ENCODE results near the gene GABRR1. TPM values are rescaled to one million over a fixed set of nuclear protein-coding genes. Genes with fewer than 3 reads are reported as not detected.
A peak's percentile ranks its signal among the peaks of the same experiment; 100 is the strongest.

Gene GABRR1
- total and polyA plus RNA-seq, 2 of the 13 experiments (the other 11 are each of a cell fraction or from before 2014, with no cell fraction given): not detected

DNA sequence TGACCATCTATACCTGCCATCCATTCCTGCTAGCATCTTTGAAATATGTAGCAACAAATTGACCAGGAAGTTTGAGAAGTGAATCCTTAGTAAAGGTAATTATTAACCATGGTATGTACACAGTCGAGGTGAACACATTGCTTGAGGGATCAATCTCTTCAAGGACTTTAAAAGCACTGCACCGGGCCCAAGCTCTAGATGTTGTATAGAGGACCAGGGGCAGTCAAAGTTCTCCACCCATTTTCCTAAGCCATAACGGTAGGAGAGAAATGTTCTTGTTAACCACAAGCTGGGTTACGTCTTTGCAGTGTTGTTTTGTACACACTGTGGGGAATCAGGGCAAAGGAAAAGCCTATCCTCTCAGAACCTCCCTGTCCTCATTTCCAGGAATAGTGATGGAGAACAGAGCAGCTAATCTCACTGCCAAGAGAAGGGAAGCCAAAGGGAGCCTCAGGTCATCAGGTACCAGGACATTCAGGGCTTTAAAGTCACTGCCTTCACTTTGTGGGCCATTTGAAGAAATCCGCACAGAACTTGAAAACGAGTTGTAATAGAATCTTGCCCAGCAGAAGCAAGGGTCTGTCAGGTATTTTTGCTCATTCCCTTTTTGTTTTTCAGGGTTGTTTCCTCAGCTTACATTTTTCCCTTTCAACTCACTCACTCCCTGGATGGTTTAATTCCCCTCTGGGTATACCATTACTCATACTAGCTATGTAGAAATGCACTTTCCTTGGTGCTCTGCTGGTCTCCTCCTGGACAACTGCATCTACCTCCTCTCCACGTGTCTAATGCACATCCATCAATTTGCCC is 76.6 kb downstream of the GABRR1 start (continued):
- TF ChIP-seq REST (IDR thresholded peaks at IDR 0.05; ENCODE audit: borderline replicate concordance in 1 of 2, low read depth in 1 of 2, low read length in 2 of 2) (no peak), ZNF12 (CRISPR knock-in tag; IDR thresholded peaks at IDR 0.05) (peak; percentile 25; the same call in 1 of the 2 replicates), KDM5B (CRISPR knock-in tag; IDR thresholded peaks at IDR 0.05; ENCODE audit: borderline replicate concordance) (no peak), PHF5A (CRISPR knock-in tag; IDR thresholded peaks at IDR 0.05; ENCODE audit: low read depth, unreplicated experiment) (no peak), SCMH1 (CRISPR knock-in tag; IDR thresholded peaks at IDR 0.05; ENCODE audit: borderline replicate concordance) (no peak), SMC3 (IDR thresholded peaks at IDR 0.05; ENCODE audit: low read length) (no peak), ZBTB44 (CRISPR knock-in tag; IDR thresholded peaks at IDR 0.05) (no peak), ZNF329 (CRISPR knock-in tag; IDR thresholded peaks at IDR 0.05; ENCODE audit: low read depth) (no peak), RERE (CRISPR knock-in tag; IDR thresholded peaks at IDR 0.05; ENCODE audit: low read depth) (no peak), GTF2F1 (IDR thresholded peaks at IDR 0.05; ENCODE audit: low read length) (no peak)
- TF ChIP-seq, protein P1, sequence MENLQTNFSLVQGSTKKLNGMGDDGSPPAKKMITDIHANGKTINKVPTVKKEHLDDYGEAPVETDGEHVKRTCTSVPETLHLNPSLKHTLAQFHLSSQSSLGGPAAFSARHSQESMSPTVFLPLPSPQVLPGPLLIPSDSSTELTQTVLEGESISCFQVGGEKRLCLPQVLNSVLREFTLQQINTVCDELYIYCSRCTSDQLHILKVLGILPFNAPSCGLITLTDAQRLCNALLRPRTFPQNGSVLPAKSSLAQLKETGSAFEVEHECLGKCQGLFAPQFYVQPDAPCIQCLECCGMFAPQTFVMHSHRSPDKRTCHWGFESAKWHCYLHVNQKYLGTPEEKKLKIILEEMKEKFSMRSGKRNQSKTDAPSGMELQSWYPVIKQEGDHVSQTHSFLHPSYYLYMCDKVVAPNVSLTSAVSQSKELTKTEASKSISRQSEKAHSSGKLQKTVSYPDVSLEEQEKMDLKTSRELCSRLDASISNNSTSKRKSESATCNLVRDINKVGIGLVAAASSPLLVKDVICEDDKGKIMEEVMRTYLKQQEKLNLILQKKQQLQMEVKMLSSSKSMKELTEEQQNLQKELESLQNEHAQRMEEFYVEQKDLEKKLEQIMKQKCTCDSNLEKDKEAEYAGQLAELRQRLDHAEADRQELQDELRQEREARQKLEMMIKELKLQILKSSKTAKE (CRISPR knock-in tag; IDR thresholded peaks at IDR 0.05; ENCODE audit: borderline replicate concordance): no peak; the same call in 1 of the 2 replicates
